H7 (cell line): Measurements from ENCODE around the gene ITPKB. TPM values are rescaled to one million over a fixed set of nuclear protein-coding genes. Genes with fewer than 3 reads are reported as not detected.
"Not testable (repeated sequence)": the region's sequence is repeated elsewhere in the genome, so short reads cannot be mapped to it uniquely, and the experiment has no call there.

ENCODE experiments used
- DNase-seq: peaks from one replicate; pipeline ENCODE4 v3.0.0; 2012
- H3K27me3 ChIP-seq: 2 replicates; pipeline ENCODE4 v1.6.0; 2011; ENCODE audit warnings: mild to moderate bottlenecking, low read length; ENCODE audit not compliant: control insufficient read depth, insufficient read depth
- H3K36me3 ChIP-seq: replicated peaks from 2 replicates; pipeline ENCODE4 v1.5.1; 2011; ENCODE audit warnings: low read length; ENCODE audit not compliant: control insufficient read depth, insufficient read depth
- H3K4me3 ChIP-seq: 2 replicates; pipeline ENCODE4 v1.5.1; 2011; ENCODE audit warnings: low read depth, mild to moderate bottlenecking, control low read depth, low read length, moderate library complexity; ENCODE audit not compliant: insufficient read depth
- total RNA-seq: library from RNA; depleted of rRNA; stranded (reverse); fragments of >200 nt; shearing (Covaris generic); gene quantifications from 2 replicates; pipeline ENCODE4 v1.2.3, GENCODE V29; 2014

ITPKB gene
- total RNA-seq, 1 experiment from 2014 or later: 15.3 TPM

DNA sequence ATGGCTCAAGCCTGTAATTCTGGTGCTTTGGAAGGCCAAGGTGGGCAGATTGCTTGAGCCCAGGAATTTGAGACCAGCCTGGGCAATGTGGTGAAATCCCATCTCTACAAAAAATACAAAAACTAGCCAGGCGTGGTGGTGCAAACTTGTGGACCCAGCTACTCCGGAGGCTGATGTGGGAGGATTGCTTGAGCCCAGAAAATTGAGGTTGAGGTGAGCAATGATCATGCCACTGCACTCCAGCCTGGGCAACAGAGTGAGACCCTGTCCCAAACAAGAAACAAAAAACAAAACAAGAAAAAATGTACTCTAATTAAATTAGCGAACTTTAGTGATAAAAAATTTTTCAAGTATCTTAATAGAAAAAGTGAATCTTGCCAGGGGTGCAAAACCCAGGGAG lies 28.1 kb upstream of the ITPKB start:
- not testable (repeated sequence) for DNase-seq, H3K4me3 ChIP-seq, H3K36me3 ChIP-seq, H3K27me3 ChIP-seq

- Histone ChIP-seq H3K36me3 (no peaks in the 10 kb centered on the region; the same call in 1 of the 2 replicates), H3K4me3 (no peak overlapping the region), H3K27me3 (no peaks in the 10 kb centered on the region; the same call in 1 of the 2 replicates)
- DNase-seq: no peak
These were observed 27.5 kb upstream of the ITPKB start for GRCh38 chr1:226766565-226766964.

GRCh38 chr1:226764533-226764932 lies 25.5 kb upstream of the ITPKB start:
- H3K27me3 ChIP-seq: no peaks in the 10 kb centered on the region; the same call in 1 of the 2 replicates

DNA sequence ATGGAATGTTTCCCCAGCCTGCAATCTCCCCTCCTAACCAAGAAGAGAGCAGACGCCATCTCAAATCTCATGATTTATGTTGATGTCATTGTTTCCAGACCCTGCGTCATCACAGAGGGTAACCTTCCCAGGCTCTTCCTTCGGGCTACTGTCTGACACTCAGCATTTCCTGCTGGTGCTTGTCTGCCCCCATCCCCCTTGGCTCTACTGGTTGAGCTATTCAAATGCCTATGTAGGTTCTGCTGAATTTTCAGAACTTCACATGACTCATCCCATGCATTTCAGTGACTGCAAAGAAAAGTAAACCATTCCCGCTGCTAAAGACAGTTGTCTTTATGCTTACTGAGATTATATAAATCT lies 24.8 kb upstream of the ITPKB start:
- DNase-seq: peak; percentile 71
- Histone ChIP-seq H3K36me3 (no peaks in the 10 kb centered on the region; the same call in 1 of the 2 replicates), H3K27me3 (no peaks in the 10 kb centered on the region; the same call in 1 of the 2 replicates), H3K4me3 (no peak overlapping the region)

More at GRCh38 chr1:226764533-226764932, 25.5 kb upstream of the ITPKB start:
- no peak for DNase-seq
- no peak overlapping the region for H3K4me3 ChIP-seq
- no peaks in the 10 kb centered on the region; the same call in 1 of the 2 replicates for H3K36me3 ChIP-seq

- no peak for DNase-seq
- Histone ChIP-seq H3K4me3 (no peak overlapping the region), H3K36me3 (no peaks in the 10 kb centered on the region; the same call in 1 of the 2 replicates), H3K27me3 (no peaks in the 10 kb centered on the region; the same call in 1 of the 2 replicates)
These were observed 24.2 kb upstream of the ITPKB start for GRCh38 chr1:226762988-226763904.

- H3K27me3 ChIP-seq: no peaks in the 10 kb centered on the region; the same call in 1 of the 2 replicates
- DNase-seq: no peak
- H3K36me3 ChIP-seq: no peaks in the 10 kb centered on the region; the same call in 1 of the 2 replicates
- no peak overlapping the region for H3K4me3 ChIP-seq
These were observed 23.0 kb upstream of the ITPKB start for GRCh38 chr1:226762055-226762454.

GRCh38 chr1:226761322-226761721 lies 22.2 kb upstream of the ITPKB start:
- Histone ChIP-seq H3K27me3 (no peaks in the 10 kb centered on the region; the same call in 1 of the 2 replicates), H3K36me3 (no peaks in the 10 kb centered on the region; the same call in 1 of the 2 replicates), H3K4me3 (no peak overlapping the region)
- DNase-seq: no peak

GRCh38 chr1:226754793-226755533 lies 15.9 kb upstream of the ITPKB start:
- H3K4me3 ChIP-seq: no peak overlapping the region
- DNase-seq: no peak
- no peaks in the 10 kb centered on the region for H3K36me3 ChIP-seq
- no peaks in the 10 kb centered on the region for H3K27me3 ChIP-seq

GRCh38 chr1:226754097-226754496 lies 15.0 kb upstream of the ITPKB start:
- no peak overlapping the region for H3K4me3 ChIP-seq

GRCh38 chr1:226751703-226752102 lies 12.6 kb upstream of the ITPKB start:
- DNase-seq: no peak
- Histone ChIP-seq H3K4me3 (no peak overlapping the region), H3K36me3 (no peaks in the 10 kb centered on the region), H3K27me3 (no peaks in the 10 kb centered on the region)

More at GRCh38 chr1:226754097-226754496, 15.0 kb upstream of the ITPKB start:
- H3K27me3 ChIP-seq: no peaks in the 10 kb centered on the region
- no peaks in the 10 kb centered on the region for H3K36me3 ChIP-seq
- no peak for DNase-seq

GRCh38 chr1:226751214-226751613 lies 12.1 kb upstream of the ITPKB start:
- Histone ChIP-seq H3K36me3 (no peaks in the 10 kb centered on the region), H3K4me3 (no peak overlapping the region), H3K27me3 (no peaks in the 10 kb centered on the region)
- DNase-seq: no peak

- no peak overlapping the region for H3K4me3 ChIP-seq
- no peaks in the 10 kb centered on the region for H3K36me3 ChIP-seq
- H3K27me3 ChIP-seq: no peaks in the 10 kb centered on the region
- no peak for DNase-seq
These were observed 10.4 kb upstream of the ITPKB start for GRCh38 chr1:226749467-226749866.

- Histone ChIP-seq H3K27me3 (no peaks in the 10 kb centered on the region), H3K4me3 (no peak overlapping the region), H3K36me3 (no peaks in the 10 kb centered on the region)
- no peak for DNase-seq
These were observed 9.2 kb upstream of the ITPKB start for GRCh38 chr1:226748306-226748705.

DNA sequence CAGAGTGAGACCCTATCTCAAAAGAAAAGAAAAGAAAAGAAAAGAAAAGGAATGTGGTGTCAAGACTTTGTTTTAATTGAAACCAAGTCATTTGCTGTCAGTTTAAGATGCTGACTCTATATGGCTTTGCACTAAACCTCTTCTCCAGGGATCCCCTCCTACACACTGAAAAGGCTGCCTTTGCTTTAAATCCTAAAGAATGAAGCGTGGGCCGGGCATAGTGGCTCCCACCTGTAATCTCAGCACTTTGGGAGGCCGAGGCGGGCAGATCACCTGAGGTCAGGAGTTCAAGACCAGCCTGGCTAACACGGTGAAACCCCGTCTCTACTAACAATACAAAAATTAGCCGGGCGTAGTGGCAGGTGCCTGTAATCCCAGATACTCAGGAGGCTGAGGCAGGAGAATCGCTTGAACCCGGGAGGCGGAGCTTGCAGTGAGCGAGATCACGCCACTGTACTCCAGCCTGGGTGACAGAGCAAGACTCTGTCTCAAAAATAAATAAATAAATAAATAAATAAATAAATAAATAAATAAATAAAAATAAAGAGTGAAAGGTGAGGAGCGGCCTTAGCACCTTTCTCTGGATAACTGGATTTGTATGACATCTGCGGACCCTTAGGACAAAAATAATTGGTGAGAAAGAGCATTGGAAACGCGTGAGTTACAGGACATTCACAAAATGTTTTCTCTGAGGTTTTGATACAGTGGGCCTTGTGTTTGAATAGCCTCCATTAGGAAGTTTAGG lies 8.6 kb upstream of the ITPKB start:
- not testable (repeated sequence) for H3K27me3 ChIP-seq, DNase-seq, H3K36me3 ChIP-seq, H3K4me3 ChIP-seq
